ENCODE measurements around the gene NEK4.
"Not testable (repeated sequence)": the region's sequence is repeated elsewhere in the genome, so short reads cannot be mapped to it uniquely, and the experiment has no call there.

The NEK4 gene

DNA sequence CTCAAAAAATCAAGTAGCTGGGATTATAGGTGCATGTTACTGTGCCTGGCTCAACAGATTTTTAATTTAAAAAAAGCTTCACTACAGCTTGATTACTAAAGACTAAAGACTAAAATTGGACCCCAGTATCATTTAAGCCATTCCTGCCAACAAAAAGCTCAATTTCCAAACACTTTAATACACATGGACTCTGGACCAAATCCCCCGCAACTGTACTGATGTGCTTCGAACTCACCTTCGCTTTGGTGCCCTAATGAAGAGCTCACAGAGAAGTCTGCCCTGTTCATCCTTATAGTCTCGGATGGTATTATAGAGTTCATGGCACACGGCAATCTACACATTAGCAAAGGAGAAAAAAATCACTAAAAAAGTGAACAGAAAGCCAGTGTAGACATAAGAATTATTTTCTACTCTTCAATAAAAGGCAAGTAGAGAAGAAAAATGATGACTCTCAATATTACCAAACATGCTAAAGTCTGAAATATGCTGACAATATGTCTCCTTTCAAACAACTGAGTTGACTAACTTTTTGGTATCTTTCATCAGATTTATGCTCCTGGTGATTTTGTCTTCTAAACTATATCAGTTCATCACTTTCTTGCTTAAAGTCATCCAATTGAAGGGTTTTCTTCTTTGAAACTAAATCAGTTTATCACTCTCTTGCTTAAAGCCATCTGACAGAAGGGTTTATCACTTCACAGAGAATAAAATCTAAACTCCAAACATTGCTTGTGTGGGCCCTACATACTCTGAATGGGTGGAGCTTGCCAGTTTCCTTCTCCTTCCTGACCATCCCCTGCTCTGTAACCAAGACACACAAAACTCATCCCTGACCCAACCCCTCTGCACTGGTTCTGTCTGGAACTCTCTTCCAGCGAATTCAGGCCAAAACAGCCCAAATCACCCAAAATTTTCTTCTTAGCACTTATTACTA is 92.2 kb downstream of the NEK4 start:
- no peak for DNase-seq (ENCODE audit: low read depth in 2 of 2, low spot score in 1 of 2)

DNA sequence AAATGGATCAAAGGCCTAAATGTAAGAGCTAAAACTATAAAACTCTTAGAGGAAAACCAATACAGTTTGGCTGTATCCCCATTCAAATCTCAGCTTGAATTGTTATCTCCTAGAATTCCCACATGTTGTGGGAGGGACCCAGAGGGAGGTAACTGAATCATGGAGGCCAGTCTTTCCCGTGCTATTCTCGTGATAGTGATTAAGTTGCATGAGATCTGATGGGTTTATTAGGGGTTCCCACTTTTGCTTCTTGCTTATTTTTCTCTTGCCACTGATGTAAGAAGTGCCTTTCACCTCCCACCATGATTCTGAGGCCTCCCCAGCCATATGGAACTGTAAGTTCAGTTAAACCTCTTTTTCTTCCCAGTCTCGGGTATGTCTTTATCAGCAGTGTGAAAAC is 94.5 kb downstream of the NEK4 start:
- DNase-seq (ENCODE audit: low read depth in 2 of 2, low spot score in 1 of 2) = not testable (repeated sequence)

DNA sequence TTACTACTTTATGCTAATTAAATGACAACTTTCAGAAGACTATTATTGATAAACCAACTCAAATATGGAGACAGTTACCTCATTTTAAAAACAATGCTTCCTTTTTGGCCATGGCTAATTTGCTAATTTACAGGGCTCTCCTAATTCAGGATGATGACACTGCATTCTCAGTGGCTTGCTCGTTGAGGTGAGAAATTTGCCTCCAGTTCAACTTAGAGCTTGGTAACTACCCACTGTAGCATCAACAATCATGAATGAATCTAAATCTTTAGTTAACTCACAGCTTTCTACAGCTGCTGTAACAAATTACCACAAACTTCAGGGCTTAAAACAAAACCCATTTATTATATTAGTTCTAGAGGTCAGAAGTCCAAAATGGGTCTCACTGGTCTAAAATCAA is 99.1 kb downstream of the NEK4 start:
- DNase-seq (ENCODE audit: low read depth in 2 of 2, low spot score in 1 of 2) = no peak

DNA sequence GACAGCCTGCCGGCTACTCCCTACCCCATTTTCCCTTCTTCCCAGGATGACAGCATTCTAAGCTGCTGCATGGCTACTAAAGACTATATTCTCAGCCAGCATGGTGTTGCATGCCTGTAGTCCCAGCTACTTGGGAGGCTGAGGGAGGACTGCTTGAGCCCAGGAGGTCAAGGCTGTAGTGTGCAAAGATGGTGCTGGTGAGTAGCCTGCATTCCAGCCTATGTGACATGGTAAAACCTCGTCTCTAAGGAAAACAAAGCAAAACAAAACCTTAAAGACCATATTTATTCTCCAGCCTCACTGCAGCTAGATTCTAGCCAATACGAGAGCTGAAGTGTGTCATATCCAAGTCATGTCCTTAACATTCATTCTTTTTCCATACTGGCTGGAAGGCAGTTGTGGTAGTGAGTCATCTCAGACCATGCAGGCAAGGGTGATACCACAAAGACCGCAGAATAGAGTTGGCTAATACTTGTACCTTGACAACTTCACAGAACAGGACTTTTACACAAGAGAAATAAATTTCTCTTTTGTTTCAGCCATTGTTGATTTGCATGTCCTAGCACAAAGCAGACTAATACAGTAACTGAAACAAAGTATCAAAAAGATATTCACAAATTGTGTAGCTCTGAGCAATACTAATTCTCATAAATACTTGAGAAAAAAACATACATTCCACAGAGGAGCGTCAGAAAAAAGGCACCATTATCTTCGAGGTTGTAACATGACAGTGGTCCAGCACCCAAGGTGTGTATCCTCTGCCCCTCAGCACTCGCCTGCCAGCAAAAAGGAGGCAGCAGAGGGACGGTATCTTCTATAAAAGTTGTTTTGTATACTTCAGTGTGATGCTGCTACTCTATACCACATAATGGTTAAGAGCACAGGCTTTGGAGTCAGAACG is 99.9 kb downstream of the NEK4 start:
- no peak for DNase-seq (ENCODE audit: low read depth in 2 of 2, low spot score in 1 of 2)

DNA sequence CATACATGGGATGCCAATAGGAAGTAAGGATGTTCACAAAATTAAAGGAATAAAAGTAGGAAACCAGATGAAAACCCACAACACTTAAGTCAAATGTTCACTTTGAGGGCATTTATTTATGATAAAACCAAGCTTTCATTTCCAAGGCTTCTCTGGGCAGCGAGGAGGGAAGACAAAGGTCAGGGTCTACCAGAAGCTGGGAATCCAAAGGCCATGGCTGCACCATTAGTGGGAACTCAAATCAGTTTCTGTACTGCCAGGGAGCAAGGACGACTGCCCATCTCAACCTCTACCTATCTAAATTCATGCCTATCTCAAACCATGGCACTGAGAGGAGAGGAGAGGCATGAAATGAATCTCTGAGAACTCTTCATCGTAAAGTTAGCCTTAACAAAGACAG is 107.6 kb downstream of the NEK4 start:
- DNase-seq (ENCODE audit: low read depth in 2 of 2, low spot score in 1 of 2) = no peak

DNA sequence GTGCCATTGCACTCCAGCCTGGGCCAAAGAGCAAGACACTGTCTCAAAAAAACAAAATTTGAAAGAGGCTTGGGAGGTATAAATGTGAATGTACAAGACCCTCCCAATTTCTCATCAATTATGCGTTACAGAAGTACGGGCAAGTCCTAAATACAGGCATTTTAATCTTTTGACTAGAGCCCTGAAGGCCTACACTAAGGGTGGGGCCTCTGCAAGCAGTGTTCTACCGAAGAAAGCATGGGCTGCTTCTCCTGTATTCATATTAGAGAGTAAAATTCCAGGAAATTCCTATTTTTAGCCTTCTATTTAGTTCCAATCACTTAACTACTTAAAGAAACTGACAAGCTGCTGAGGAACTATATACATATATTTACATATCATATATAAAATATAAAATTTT is 110.7 kb downstream of the NEK4 start:
- no peak for DNase-seq (ENCODE audit: low read depth in 2 of 2, low spot score in 1 of 2)

Measured in stimulated activated CD8-positive, alpha-beta memory T cell treated with anti-CD3 and anti-CD28 coated beads, Interleukin-4, amount 100 ng/mL, for 4 hours (primary cell).